CD4-positive, alpha-beta T cell treated with Interleukin-12 subunit alpha and Interleukin-12 subunit beta, for 1 hour (primary cell): ENCODE results near the gene ATP6V0D1.

Experiments
- DNase-seq: peaks from one replicate; pipeline ENCODE4 v3.0.0-alpha.2; 2020

The ATP6V0D1 gene

GRCh38 chr16:67442581-67443255 lies 38.2 kb downstream of the ATP6V0D1 start:
- no peak for DNase-seq

GRCh38 chr16:67441907-67442306 lies 39.0 kb downstream of the ATP6V0D1 start:
- DNase-seq = no peak

GRCh38 chr16:67441271-67441753 lies 39.6 kb downstream of the ATP6V0D1 start:
- no peak for DNase-seq

- DNase-seq = no peak
Measured at GRCh38 chr16:67438824-67439393, 42.0 kb downstream of the ATP6V0D1 start.

- no peak for DNase-seq
Measured at GRCh38 chr16:67438098-67438791, 42.7 kb downstream of the ATP6V0D1 start.

- DNase-seq = no peak
Measured at GRCh38 chr16:67437513-67437912, 43.4 kb downstream of the ATP6V0D1 start.

GRCh38 chr16:67436640-67437193 lies 44.2 kb downstream of the ATP6V0D1 start:
- no peak for DNase-seq

GRCh38 chr16:67435758-67436164 lies 45.2 kb downstream of the ATP6V0D1 start:
- DNase-seq = no peak

GRCh38 chr16:67433131-67433719 lies 47.7 kb downstream of the ATP6V0D1 start:
- DNase-seq = no peak

- no peak for DNase-seq
Measured at GRCh38 chr16:67432506-67432890, 48.5 kb downstream of the ATP6V0D1 start.

GRCh38 chr16:67431775-67432505 lies 49.0 kb downstream of the ATP6V0D1 start:
- DNase-seq = no peak

GRCh38 chr16:67430977-67431774 lies 49.8 kb downstream of the ATP6V0D1 start, which contains the start of gene HSD11B2:
Gene HSD11B2 (plus strand): TSS chr16:67431121. CDS start chr16:67431249, 128 bp downstream.
- DNase-seq = peak; percentile 25

GRCh38 chr16:67430504-67430976 lies 50.4 kb downstream of the ATP6V0D1 start:
- no peak for DNase-seq

- no peak for DNase-seq
Measured at GRCh38 chr16:67429799-67430503, 51.0 kb downstream of the ATP6V0D1 start.

- DNase-seq = no peak
Measured at GRCh38 chr16:67429053-67429798, 51.7 kb downstream of the ATP6V0D1 start.

- peak; percentile 55 for DNase-seq
Measured at GRCh38 chr16:67428146-67428731, 52.7 kb downstream of the ATP6V0D1 start.

GRCh38 chr16:67426950-67427349 lies 54.0 kb downstream of the ATP6V0D1 start:
- DNase-seq = no peak

- no peak for DNase-seq
Measured at GRCh38 chr16:67426022-67426421, 54.9 kb downstream of the ATP6V0D1 start.

- DNase-seq = no peak
Measured at GRCh38 chr16:67425580-67425979, 55.4 kb downstream of the ATP6V0D1 start.

- DNase-seq = no peak
Measured at GRCh38 chr16:67425061-67425460, 55.9 kb downstream of the ATP6V0D1 start.
